Upper lobe of right lung (tissue), 1 donor: ENCODE results near the gene RAI14. TPM values are rescaled to one million over a fixed set of nuclear protein-coding genes. Genes with fewer than 3 reads are reported as not detected.

Source experiments
- ATAC-seq: fragments of 200-7000 bp; cut with Tn5 transposase; one replicate; pipeline ENCODE4 v1.9.1; 2020; ENCODE audit warnings: mild to moderate bottlenecking, moderate library complexity
- DNase-seq: peaks from one replicate; pipeline ENCODE4 v3.0.0-alpha.2; 2020
- H3K27ac ChIP-seq: fragments of 200-600 bp; one replicate; pipeline ENCODE4 v1.8.0; 2022
- H3K27me3 ChIP-seq: fragments of 200-600 bp; one replicate; pipeline ENCODE4 v1.8.0; 2022; ENCODE audit warnings: mild to moderate bottlenecking
- H3K36me3 ChIP-seq: fragments of 200-600 bp; one replicate; pipeline ENCODE4 v1.8.0; 2022
- H3K4me1 ChIP-seq: fragments of 200-600 bp; one replicate; pipeline ENCODE4 v1.8.0; 2022
- H3K4me3 ChIP-seq: fragments of 200-600 bp; one replicate; pipeline ENCODE4 v1.8.0; 2022; ENCODE audit warnings: mild to moderate bottlenecking
- H3K9me3 ChIP-seq: fragments of 200-600 bp; one replicate; pipeline ENCODE4 v1.8.0; 2022
- intact Hi-C: fragments of 100-400 bp; cut with DNase I; formaldehyde crosslinking; loops from one replicate; pipeline ENCODE4 v1.11.0; 2022
- total RNA-seq: library from RNA; stranded (reverse); fragmentation: NEBNext Ultra II Directional; extraction: Animal tissue kit (Norgen Biotek cat#: 25700); gene quantifications from one replicate; pipeline ENCODE4 v1.2.1, GENCODE V29; 2021
- TF ChIP-seq, protein P1 (sequence below): fragments of 200-600 bp; IDR thresholded peaks from one replicate; pipeline ENCODE4 v1.8.0; 2022; ENCODE audit warnings: antibody characterized with exemption
- donor health status: DM: no; HTN: yes; CAD: no; lungs with severe emphysema.

RAI14 gene
- total RNA-seq, 1 donor from 2014 or later: 79.6 TPM

DNA sequence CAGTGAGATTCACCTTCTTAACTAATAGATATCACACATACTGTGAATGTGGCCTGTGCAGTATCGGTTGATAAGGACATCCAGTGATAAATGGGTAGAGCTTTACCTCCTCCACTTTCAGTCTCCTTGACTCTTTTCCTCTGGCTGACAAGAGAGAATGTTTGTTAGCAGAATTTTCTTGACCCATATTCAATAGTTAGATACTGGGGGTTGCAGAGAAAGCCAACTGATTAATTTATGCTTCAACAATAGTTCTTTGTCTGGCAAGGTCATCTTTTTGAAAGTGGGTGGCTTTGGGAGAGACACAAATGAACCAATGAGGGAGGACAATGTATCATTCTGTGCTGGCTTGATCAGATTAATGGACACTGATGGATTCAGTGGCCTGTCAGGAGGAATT is 213.1 kb downstream of the RAI14 start:
- DNase-seq: no peak
- Histone ChIP-seq H3K4me1 (no peaks in the 10 kb centered on the region), H3K36me3 (no peaks in the 10 kb centered on the region), H3K27ac (no peak overlapping the region), H3K9me3 (no peaks in the 10 kb centered on the region), H3K27me3 (no peaks in the 10 kb centered on the region), H3K4me3 (no peak overlapping the region)
- TF ChIP-seq, protein P1, sequence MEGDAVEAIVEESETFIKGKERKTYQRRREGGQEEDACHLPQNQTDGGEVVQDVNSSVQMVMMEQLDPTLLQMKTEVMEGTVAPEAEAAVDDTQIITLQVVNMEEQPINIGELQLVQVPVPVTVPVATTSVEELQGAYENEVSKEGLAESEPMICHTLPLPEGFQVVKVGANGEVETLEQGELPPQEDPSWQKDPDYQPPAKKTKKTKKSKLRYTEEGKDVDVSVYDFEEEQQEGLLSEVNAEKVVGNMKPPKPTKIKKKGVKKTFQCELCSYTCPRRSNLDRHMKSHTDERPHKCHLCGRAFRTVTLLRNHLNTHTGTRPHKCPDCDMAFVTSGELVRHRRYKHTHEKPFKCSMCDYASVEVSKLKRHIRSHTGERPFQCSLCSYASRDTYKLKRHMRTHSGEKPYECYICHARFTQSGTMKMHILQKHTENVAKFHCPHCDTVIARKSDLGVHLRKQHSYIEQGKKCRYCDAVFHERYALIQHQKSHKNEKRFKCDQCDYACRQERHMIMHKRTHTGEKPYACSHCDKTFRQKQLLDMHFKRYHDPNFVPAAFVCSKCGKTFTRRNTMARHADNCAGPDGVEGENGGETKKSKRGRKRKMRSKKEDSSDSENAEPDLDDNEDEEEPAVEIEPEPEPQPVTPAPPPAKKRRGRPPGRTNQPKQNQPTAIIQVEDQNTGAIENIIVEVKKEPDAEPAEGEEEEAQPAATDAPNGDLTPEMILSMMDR: no peak
- no peak for ATAC-seq
- intact Hi-C loops: no loop called here

- H3K27me3 ChIP-seq: no peaks in the 10 kb centered on the region
- no peak overlapping the region for H3K4me3 ChIP-seq
- TF ChIP-seq, protein P1: no peak
- no peak overlapping the region for H3K27ac ChIP-seq
- no peak for DNase-seq
- no peak for ATAC-seq
- H3K4me1 ChIP-seq: no peaks in the 10 kb centered on the region
- intact Hi-C loops: no loop called here
- H3K9me3 ChIP-seq: no peaks in the 10 kb centered on the region
- H3K36me3 ChIP-seq: no peaks in the 10 kb centered on the region
Measured at GRCh38 chr5:34870382-34870781, 214.3 kb downstream of the RAI14 start.

GRCh38 chr5:34876275-34876674 is 220.1 kb downstream of the RAI14 start:
- no peak for DNase-seq
- Histone ChIP-seq H3K27ac (no peak overlapping the region), H3K9me3 (no peaks in the 10 kb centered on the region), H3K36me3 (no peaks in the 10 kb centered on the region), H3K4me3 (no peak overlapping the region), H3K4me1 (no peaks in the 10 kb centered on the region), H3K27me3 (no peaks in the 10 kb centered on the region)
- TF ChIP-seq, protein P1: no peak
- no peak for ATAC-seq
- intact Hi-C loops: no loop called here

DNA sequence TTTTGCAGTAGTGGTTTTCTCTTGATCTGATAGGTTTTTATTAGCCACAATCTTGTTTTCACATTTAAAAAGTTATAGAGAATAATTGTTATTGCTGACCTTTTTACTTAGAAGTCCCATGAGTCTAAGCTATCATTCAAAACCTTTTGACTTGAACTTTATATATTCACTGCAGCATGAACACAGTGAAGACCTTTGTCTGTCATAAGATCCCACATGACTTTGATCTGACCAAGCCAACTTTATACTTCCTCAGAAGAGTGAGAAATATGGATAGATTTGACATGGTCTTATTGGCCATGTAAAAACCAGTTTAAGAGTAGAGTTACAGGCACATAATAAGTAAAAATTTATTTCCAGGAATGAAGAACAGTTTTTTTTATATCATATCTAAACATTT is 225.1 kb downstream of the RAI14 start:
- no peak for DNase-seq
- H3K4me3 ChIP-seq: no peak overlapping the region
- no peaks in the 10 kb centered on the region for H3K36me3 ChIP-seq
- TF ChIP-seq, protein P1: no peak
- no peaks in the 10 kb centered on the region for H3K9me3 ChIP-seq
- intact Hi-C loops: no loop called here
- no peak for ATAC-seq
- H3K4me1 ChIP-seq: no peaks in the 10 kb centered on the region
- no peaks in the 10 kb centered on the region for H3K27me3 ChIP-seq
- no peak overlapping the region for H3K27ac ChIP-seq

Other genes with a start within 250 kb of the RAI14 start
- gene TTC23L, start 182.8 kb downstream of the RAI14 start, total RNA-seq: 0.20 TPM